PC-3 (cell line): ENCODE data around the gene ADK.
"Not testable (repeated sequence)": the region's sequence is repeated elsewhere in the genome, so short reads cannot be mapped to it uniquely, and the experiment has no call there.

Experiments
- CTCF ChIP-seq: fragments of 300-600 bp; sonication (generic); conservative IDR thresholded peaks from 2 replicates; pipeline ENCODE4 v1.5.1; 2017; ENCODE audit warnings: antibody characterized with exemption, low read depth, mild to moderate bottlenecking, low read length
- EZH2 ChIP-seq: fragments of 300-600 bp; sonication (generic); IDR thresholded peaks from one replicate; pipeline ENCODE4 v1.6.1; 2017; ENCODE audit warnings: antibody characterized with exemption, mild to moderate bottlenecking, low read length; ENCODE audit not compliant: unreplicated experiment
- EZH2phosphoT487 ChIP-seq: fragments of 300-600 bp; sonication (generic); IDR thresholded peaks from 2 replicates; pipeline ENCODE4 v1.6.1; 2018; ENCODE audit warnings: mild to moderate bottlenecking, antibody characterized with exemption, low read length, borderline replicate concordance

- not testable (repeated sequence) for TF ChIP-seq CTCF, EZH2, EZH2phosphoT487
Measured at GRCh38 chr10:74457478-74457877, 306.5 kb downstream of the ADK start.
